OCI-LY7 (cell line): ENCODE results near the gene KIF16B. TPM values are rescaled to one million over a fixed set of nuclear protein-coding genes. Genes with fewer than 3 reads are reported as not detected.

Source experiments
- BruUV-seq: library from RNA; stranded (reverse); fragments of 400-500 nt; replicated peaks from 2 replicates; lab custom pipeline; 2021; lab: Mats Ljungman, UMichigan
- CTCF ChIA-PET: fragments of 300-600 bp; sonication (Branson Sonifier 250); formaldehyde crosslinking; loops from one replicate; lab custom pipeline; 2022; ENCODE audit warnings: antibody characterized with exemption; ENCODE audit not compliant: unreplicated experiment; lab: Charles Lee
- POLR2A ChIA-PET: fragments of 300-600 bp; sonication (Branson Sonifier 250); formaldehyde crosslinking; loops from one replicate; lab custom pipeline; 2022; ENCODE audit warnings: antibody characterized with exemption; lab: Charles Lee
- DNase-seq: peaks from one replicate; pipeline ENCODE4 v3.0.0-alpha.2; 2015; ENCODE audit warnings: low spot score
- H2AFZ ChIP-seq: fragments of 200-600 bp; sonication (generic), shearing (Covaris generic); 2 replicates; pipeline ENCODE4 v1.6.1; 2014; ENCODE audit warnings: mild to moderate bottlenecking, antibody characterized with exemption, low read length, moderate library complexity
- H3K27ac ChIP-seq: fragments of 200-600 bp; sonication (generic); 2 replicates; pipeline ENCODE4 v1.5.1; 2014; ENCODE audit warnings: mixed run types, low read depth, mild to moderate bottlenecking, moderate library complexity, low read length, inconsistent platforms; ENCODE audit not compliant: poor library complexity, severe bottlenecking
- H3K36me3 ChIP-seq: fragments of 200-600 bp; sonication (generic); 2 replicates; pipeline ENCODE4 v1.6.1; 2014; ENCODE audit warnings: mild to moderate bottlenecking, antibody characterized with exemption, low read length, moderate library complexity, mixed read lengths; ENCODE audit not compliant: insufficient read depth
- H3K4me1 ChIP-seq: fragments of 200-600 bp; sonication (generic); 2 replicates; pipeline ENCODE4 v1.5.1; 2014; ENCODE audit warnings: mild to moderate bottlenecking, low read length; ENCODE audit not compliant: insufficient read depth, poor library complexity, severe bottlenecking
- H3K4me2 ChIP-seq: fragments of 200-600 bp; sonication (generic); 2 replicates; pipeline ENCODE4 v1.6.1; 2014; ENCODE audit warnings: mild to moderate bottlenecking, low read length
- H3K4me3 ChIP-seq: fragments of 200-600 bp; sonication (generic); 2 replicates; pipeline ENCODE4 v1.5.1; 2014; ENCODE audit warnings: mild to moderate bottlenecking, low read depth, low read length; ENCODE audit not compliant: poor library complexity, severe bottlenecking
- H3K79me2 ChIP-seq: fragments of 200-600 bp; sonication (generic); 2 replicates; pipeline ENCODE4 v1.6.1; 2016; ENCODE audit warnings: low read depth, mild to moderate bottlenecking, low read length, moderate library complexity, mixed read lengths; ENCODE audit not compliant: insufficient read depth
- H3K9me2 ChIP-seq: fragments of 200-600 bp; sonication (generic); 2 replicates; pipeline ENCODE4 v1.6.1; 2016; ENCODE audit warnings: mild to moderate bottlenecking, low read length, mixed read lengths; ENCODE audit not compliant: insufficient read depth
- H3K9me3 ChIP-seq: fragments of 200-600 bp; sonication (generic); 2 replicates; pipeline ENCODE4 v1.6.1; 2014; ENCODE audit warnings: mild to moderate bottlenecking, mixed run types, low read length, mixed read lengths
- H4K20me1 ChIP-seq: fragments of 200-600 bp; sonication (generic); 2 replicates; pipeline ENCODE4 v1.6.1; 2014; ENCODE audit warnings: mild to moderate bottlenecking, antibody characterized with exemption, low read length, moderate library complexity, mixed read lengths; ENCODE audit not compliant: insufficient read depth
- EZH2phosphoT487 ChIP-seq: fragments of 200-600 bp; sonication (generic); IDR thresholded peaks from 2 replicates; pipeline ENCODE4 v1.6.1; 2018; ENCODE audit warnings: low read depth, borderline replicate concordance, mild to moderate bottlenecking, mixed run types, antibody characterized with exemption, low read length, moderate library complexity, mixed read lengths
- intact Hi-C: fragments of 100-400 bp; cut with micrococcal nuclease; formaldehyde crosslinking; loops from one replicate; pipeline ENCODE4 v1.10.0; 2022; ENCODE audit not compliant: unreplicated experiment
- total RNA-seq, 2 experiments: library from RNA; depleted of rRNA in 1 of 2; stranded (reverse); fragments of >200 nt in 1 of 2; shearing (Covaris generic) in 1 of 2; gene quantifications; 2 replicates each; pipeline ENCODE4 v1.2.3, GENCODE V29; 2014 to 2022
- TF ChIP-seq, protein P1 (sequence below): fragments of 200-600 bp; sonication (generic); conservative IDR thresholded peaks from 2 replicates; pipeline ENCODE4 v1.5.1; 2014; ENCODE audit warnings: mild to moderate bottlenecking, antibody characterized with exemption, low read length, moderate library complexity, mixed read lengths

The KIF16B gene
- total RNA-seq, 2 experiments from 2014 or later, result 6.2 to 11.2 TPM

DNA sequence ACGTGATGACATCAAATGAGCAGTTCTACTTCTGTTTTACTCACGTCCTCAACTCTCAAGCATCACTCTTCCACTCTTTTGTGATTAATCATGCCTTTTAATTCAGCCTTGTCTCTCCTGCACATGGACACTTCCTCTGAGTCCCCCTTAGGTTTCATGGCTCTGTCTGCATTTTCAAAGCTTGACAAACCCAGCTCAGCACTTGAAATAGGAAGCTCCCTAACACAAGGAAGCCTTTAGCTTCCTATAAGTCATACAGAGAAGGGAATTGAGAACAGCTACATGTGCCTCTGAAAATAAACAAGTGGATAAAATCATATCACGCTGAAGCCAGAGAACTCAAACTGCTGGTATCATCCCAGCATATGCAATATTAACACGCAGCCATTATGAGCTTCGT lies 21.2 kb downstream of the KIF16B start:
- H3K9me3 ChIP-seq, result no peaks in the 10 kb centered on the region
- H3K9me2 ChIP-seq, result no peaks in the 10 kb centered on the region
- CTCF ChIA-PET, result no interaction called here
- H3K79me2 ChIP-seq, result no peaks in the 10 kb centered on the region
- H3K4me1 ChIP-seq, result no peaks in the 10 kb centered on the region
- no peak for DNase-seq
- H4K20me1 ChIP-seq, result no peaks in the 10 kb centered on the region
- POLR2A ChIA-PET, result no interaction called here
- intact Hi-C loops, result no loop called here
- H3K4me2 ChIP-seq, result no peak overlapping the region
- no peaks in the 10 kb centered on the region for H3K36me3 ChIP-seq
- no peak for TF ChIP-seq EZH2phosphoT487
- TF ChIP-seq, protein P1, sequence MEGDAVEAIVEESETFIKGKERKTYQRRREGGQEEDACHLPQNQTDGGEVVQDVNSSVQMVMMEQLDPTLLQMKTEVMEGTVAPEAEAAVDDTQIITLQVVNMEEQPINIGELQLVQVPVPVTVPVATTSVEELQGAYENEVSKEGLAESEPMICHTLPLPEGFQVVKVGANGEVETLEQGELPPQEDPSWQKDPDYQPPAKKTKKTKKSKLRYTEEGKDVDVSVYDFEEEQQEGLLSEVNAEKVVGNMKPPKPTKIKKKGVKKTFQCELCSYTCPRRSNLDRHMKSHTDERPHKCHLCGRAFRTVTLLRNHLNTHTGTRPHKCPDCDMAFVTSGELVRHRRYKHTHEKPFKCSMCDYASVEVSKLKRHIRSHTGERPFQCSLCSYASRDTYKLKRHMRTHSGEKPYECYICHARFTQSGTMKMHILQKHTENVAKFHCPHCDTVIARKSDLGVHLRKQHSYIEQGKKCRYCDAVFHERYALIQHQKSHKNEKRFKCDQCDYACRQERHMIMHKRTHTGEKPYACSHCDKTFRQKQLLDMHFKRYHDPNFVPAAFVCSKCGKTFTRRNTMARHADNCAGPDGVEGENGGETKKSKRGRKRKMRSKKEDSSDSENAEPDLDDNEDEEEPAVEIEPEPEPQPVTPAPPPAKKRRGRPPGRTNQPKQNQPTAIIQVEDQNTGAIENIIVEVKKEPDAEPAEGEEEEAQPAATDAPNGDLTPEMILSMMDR, result no peak
- H2AFZ ChIP-seq, result no peak overlapping the region
- no peak overlapping the region for H3K27ac ChIP-seq
- no TSS peak for BruUV-seq
- H3K4me3 ChIP-seq, result no peak overlapping the region

DNA sequence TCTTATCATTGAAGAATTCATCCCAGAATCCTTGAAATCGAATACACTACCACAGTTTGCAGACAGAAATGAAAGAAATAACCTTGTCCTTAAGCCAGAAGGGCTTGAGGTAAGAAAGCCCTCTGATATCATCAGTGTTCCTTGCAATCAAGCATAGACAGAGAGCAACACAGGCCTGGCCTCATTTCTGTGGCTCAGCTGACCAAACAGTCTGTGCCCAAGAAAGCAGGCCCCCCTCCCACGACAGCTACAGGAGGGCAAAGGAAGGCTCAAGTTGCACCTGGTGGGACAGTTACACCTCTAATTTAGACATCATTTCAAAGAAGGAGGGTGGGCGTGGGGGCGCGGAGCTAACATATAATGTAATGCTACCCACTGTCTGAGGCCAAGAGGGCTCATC lies 21.6 kb downstream of the KIF16B start:
- intact Hi-C loops, result no loop called here
- BruUV-seq, result no TSS peak
- Histone ChIP-seq H4K20me1 (no peaks in the 10 kb centered on the region), H3K27ac (no peak overlapping the region), H2AFZ (no peak overlapping the region), H3K9me3 (no peaks in the 10 kb centered on the region), H3K4me1 (no peaks in the 10 kb centered on the region), H3K9me2 (no peaks in the 10 kb centered on the region), H3K79me2 (no peaks in the 10 kb centered on the region), H3K4me2 (no peak overlapping the region), H3K4me3 (no peak overlapping the region), H3K36me3 (no peaks in the 10 kb centered on the region)
- no peak for DNase-seq
- TF ChIP-seq, protein P1, result no peak
- TF ChIP-seq EZH2phosphoT487, result no peak
- POLR2A ChIA-PET, result no interaction called here
- CTCF ChIA-PET, result no interaction called here

DNA sequence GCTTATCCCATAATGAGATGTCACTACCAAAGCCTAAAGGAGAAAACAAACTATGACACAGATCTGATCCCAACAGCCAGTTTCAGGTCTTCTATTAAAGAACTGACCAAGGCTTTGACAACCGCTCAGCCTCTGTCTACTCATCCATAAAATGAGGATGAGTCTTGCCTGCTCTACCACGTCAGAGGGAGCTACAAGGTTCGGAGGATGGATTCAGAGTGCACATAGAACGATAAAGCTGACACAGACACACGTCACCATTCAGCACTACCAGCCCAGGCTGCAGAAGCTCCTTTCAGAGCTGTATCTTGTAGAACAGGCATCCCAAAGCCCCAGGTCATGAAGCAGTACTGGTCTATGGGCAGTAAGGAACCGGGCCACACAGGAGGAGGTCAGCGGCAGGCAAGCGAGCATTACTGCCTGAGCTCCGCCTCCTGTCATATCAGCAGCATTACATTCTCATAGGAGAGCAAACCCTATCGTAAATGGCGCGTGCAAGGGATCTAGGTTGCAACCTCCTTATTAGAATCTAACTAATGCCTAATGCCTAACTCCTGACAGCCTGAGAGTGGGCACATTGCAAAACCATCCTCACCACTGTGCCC lies 25.1 kb downstream of the KIF16B start:
- Histone ChIP-seq H3K9me2 (no peaks in the 10 kb centered on the region), H3K27ac (no peak overlapping the region), H4K20me1 (no peaks in the 10 kb centered on the region), H3K79me2 (no peaks in the 10 kb centered on the region), H3K4me2 (no peak overlapping the region), H2AFZ (no peak overlapping the region), H3K4me3 (no peak overlapping the region), H3K4me1 (no peaks in the 10 kb centered on the region), H3K9me3 (no peaks in the 10 kb centered on the region), H3K36me3 (no peaks in the 10 kb centered on the region)
- BruUV-seq, result no TSS peak
- TF ChIP-seq, protein P1, result no peak
- TF ChIP-seq EZH2phosphoT487, result no peak
- DNase-seq, result no peak
- POLR2A ChIA-PET, result no interaction called here
- CTCF ChIA-PET, result no interaction called here
- intact Hi-C loops, result no loop called here
